ENCODE measurements around the gene ST6GALNAC3.
"Not testable (repeated sequence)": the region's sequence is repeated elsewhere in the genome, so short reads cannot be mapped to it uniquely, and the experiment has no call there.

Gene ST6GALNAC3

DNA sequence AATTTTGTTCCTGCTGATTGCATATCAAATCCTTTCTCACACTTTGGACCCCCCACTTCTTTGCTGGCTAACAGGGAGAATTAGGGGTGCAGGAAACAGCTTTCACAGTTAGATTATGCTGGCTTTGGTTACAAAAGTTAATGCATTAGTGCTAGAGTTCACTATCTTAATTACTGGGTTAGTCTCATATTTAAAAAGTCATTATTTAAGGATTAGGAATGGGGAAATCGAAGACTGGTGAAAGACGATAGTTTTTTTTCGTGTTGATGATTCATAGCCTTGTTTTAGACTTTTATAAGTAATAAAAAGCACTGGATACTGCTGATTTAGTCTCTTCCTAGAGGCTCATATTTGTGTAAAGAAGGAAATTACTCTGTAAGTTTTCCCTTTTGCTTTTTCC lies 11.6 kb downstream of the ST6GALNAC3 start:
- H3K4me1 ChIP-seq (ENCODE audit: control insufficient read depth in 1 of 2, insufficient read depth in 2 of 2, low read length in 2 of 2), result peaks cover 0 to 4% of the 10 kb centered on the region in 2 donors
- H3K4me3 ChIP-seq (ENCODE audit: low read depth in 1 of 2, low read length in 2 of 2), result no peak overlapping the region
- H3K36me3 ChIP-seq (ENCODE audit: control insufficient read depth in 1 of 2, insufficient read depth in 2 of 2, low read length in 2 of 2), result no peaks in the 10 kb centered on the region
- no peaks in the 10 kb centered on the region for H3K9me3 ChIP-seq (ENCODE audit: control insufficient read depth in 1 of 2, low read length in 2 of 2)
- no peaks in the 10 kb centered on the region for H3K27me3 ChIP-seq (ENCODE audit: control insufficient read depth in 1 of 2, insufficient read depth in 2 of 2, low read length in 2 of 2)
- H3K9ac ChIP-seq (ENCODE audit: low read depth in 1 of 2, low read length in 2 of 2), result no peak overlapping the region
- no peak overlapping the region for H3K27ac ChIP-seq (ENCODE audit: low read depth, low read length)

- H3K9ac ChIP-seq (ENCODE audit: low read depth in 1 of 2, low read length in 2 of 2), result no peak overlapping the region
- H3K27me3 ChIP-seq (ENCODE audit: control insufficient read depth in 1 of 2, insufficient read depth in 2 of 2, low read length in 2 of 2), result no peaks in the 10 kb centered on the region
- no peaks in the 10 kb centered on the region for H3K36me3 ChIP-seq (ENCODE audit: control insufficient read depth in 1 of 2, insufficient read depth in 2 of 2, low read length in 2 of 2)
- no peak overlapping the region for H3K4me3 ChIP-seq (ENCODE audit: low read depth in 1 of 2, low read length in 2 of 2)
- no peak overlapping the region for H3K27ac ChIP-seq (ENCODE audit: low read depth, low read length)
- H3K9me3 ChIP-seq (ENCODE audit: control insufficient read depth in 1 of 2, low read length in 2 of 2), result no peaks in the 10 kb centered on the region
- peaks cover 0 to 4% of the 10 kb centered on the region in 2 donors for H3K4me1 ChIP-seq (ENCODE audit: control insufficient read depth in 1 of 2, insufficient read depth in 2 of 2, low read length in 2 of 2)
Observed at GRCh38 chr1:76086597-76086996, 12.1 kb downstream of the ST6GALNAC3 start.

DNA sequence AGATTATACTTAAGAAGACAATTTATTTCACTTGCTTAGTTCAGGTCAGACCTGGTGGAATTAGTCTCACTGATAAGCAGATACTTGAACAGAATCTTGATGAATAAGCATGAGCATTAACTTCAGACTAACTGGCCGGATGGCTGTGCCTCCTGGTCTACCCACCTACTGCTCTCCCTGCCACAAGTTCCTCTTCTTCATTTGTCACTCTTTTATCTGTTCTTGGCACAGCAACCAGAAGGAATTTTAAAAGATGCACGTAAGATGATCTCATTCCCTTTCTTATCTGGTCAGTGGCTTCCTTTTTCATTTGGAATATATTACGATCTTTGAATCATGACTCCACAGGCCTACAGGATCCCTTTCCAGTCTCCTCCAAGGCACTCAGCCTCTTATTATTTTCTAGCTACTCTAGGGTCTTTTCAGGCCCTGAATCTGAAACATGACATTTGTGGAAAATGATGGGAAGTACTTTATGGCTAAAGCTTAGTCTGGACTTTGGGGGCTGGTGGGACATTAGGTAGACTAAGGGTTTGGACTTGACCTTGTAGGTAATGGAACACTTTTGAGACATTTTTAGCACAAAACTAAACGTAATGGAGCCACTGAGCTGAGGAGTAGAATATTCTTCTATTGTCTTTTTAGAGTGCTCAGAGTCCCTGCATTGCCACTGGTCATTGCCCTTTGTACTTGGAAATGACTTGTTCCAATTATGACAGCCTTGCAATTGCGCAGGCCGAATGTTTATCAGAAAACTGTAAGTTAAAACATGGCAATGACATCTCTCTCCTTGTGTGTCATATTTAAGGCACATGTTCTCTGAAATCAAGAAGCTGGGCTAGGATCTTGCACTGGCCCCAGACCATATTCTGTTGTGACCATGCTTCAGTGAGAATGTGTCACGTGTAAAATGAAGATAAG lies 16.0 kb downstream of the ST6GALNAC3 start:
- Histone ChIP-seq H3K4me1 (ENCODE audit: control insufficient read depth in 1 of 2, insufficient read depth in 2 of 2, low read length in 2 of 2) (peaks cover 0 to 4% of the 10 kb centered on the region in 2 donors), H3K4me3 (ENCODE audit: low read depth in 1 of 2, low read length in 2 of 2) (no peak overlapping the region), H3K27ac (ENCODE audit: low read depth, low read length) (no peak overlapping the region), H3K9me3 (ENCODE audit: control insufficient read depth in 1 of 2, low read length in 2 of 2) (no peaks in the 10 kb centered on the region), H3K9ac (ENCODE audit: low read depth in 1 of 2, low read length in 2 of 2) (no peak overlapping the region), H3K36me3 (ENCODE audit: control insufficient read depth in 1 of 2, insufficient read depth in 2 of 2, low read length in 2 of 2) (no peaks in the 10 kb centered on the region), H3K27me3 (ENCODE audit: control insufficient read depth in 1 of 2, insufficient read depth in 2 of 2, low read length in 2 of 2) (no peaks in the 10 kb centered on the region)

- Histone ChIP-seq H3K9ac (ENCODE audit: low read depth in 1 of 2, low read length in 2 of 2) (no peak overlapping the region), H3K36me3 (ENCODE audit: control insufficient read depth in 1 of 2, insufficient read depth in 2 of 2, low read length in 2 of 2) (no peaks in the 10 kb centered on the region), H3K4me3 (ENCODE audit: low read depth in 1 of 2, low read length in 2 of 2) (no peak overlapping the region), H3K9me3 (ENCODE audit: control insufficient read depth in 1 of 2, low read length in 2 of 2) (no peaks in the 10 kb centered on the region), H3K4me1 (ENCODE audit: control insufficient read depth in 1 of 2, insufficient read depth in 2 of 2, low read length in 2 of 2) (no peaks in the 10 kb centered on the region), H3K27me3 (ENCODE audit: control insufficient read depth in 1 of 2, insufficient read depth in 2 of 2, low read length in 2 of 2) (no peaks in the 10 kb centered on the region), H3K27ac (ENCODE audit: low read depth, low read length) (no peak overlapping the region)
Observed at GRCh38 chr1:76092812-76093211, 18.3 kb downstream of the ST6GALNAC3 start.

DNA sequence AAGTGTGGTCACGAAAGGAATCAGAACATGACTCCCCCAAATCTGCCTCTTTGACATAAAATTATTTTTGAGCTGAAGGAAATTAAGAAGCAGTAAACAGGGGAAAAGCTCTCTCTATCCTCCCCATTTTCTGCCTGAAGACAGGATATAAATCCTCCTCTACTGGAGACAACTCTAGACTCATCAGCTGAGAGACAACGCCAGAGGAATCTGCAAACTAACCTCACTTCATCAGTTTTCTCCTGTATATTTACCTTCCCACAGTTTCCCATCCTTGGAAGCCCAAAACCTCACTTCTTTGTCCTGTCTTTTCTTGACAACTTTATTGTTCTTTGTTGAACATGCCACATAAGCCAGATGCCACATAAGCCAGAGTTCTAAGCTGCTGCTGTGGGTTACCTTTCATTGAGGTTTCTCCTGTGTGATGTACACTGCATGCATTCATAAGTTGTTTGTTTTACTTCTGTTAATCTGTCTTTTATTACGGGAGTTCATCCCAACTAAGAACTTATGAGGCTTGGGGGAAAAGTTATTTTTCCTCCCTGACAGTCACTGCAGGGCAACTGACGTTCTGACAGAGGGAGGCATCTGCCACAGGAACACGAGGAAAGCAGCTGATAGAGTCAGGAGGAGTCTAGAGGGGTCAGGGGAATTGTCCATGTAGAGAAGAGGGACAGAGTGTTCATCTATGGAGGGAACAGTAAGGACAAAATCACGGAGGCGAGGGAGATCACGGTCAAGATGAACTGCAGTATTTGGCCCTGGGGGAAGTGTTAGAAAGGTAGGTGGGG lies 19.2 kb downstream of the ST6GALNAC3 start:
- H3K27ac ChIP-seq (ENCODE audit: low read depth, low read length), result no peak overlapping the region
- H3K9ac ChIP-seq (ENCODE audit: low read depth in 1 of 2, low read length in 2 of 2), result no peak overlapping the region
- no peak overlapping the region for H3K4me3 ChIP-seq (ENCODE audit: low read depth in 1 of 2, low read length in 2 of 2)
- no peaks in the 10 kb centered on the region for H3K36me3 ChIP-seq (ENCODE audit: control insufficient read depth in 1 of 2, insufficient read depth in 2 of 2, low read length in 2 of 2)
- no peaks in the 10 kb centered on the region for H3K4me1 ChIP-seq (ENCODE audit: control insufficient read depth in 1 of 2, insufficient read depth in 2 of 2, low read length in 2 of 2)
- H3K27me3 ChIP-seq (ENCODE audit: control insufficient read depth in 1 of 2, insufficient read depth in 2 of 2, low read length in 2 of 2), result no peaks in the 10 kb centered on the region
- no peaks in the 10 kb centered on the region for H3K9me3 ChIP-seq (ENCODE audit: control insufficient read depth in 1 of 2, low read length in 2 of 2)

DNA sequence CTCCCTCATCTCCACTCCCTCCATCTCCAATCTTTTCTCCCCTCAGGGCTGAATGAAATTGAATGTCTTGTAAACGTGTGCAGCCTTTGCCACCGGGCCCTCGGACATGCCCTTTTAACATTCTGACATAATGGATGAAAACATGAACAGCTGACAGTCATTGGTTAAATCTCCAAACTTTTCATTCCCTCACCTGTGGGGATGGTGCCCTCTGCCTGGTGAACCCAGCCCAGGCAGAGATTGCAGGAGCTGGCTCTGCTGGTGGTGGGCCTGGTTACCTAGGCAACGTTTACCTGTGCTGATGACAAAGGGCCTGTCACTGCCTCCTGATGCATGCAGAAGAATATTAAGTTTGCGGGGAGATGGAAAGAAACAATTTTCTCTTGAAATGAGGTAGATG lies 21.3 kb downstream of the ST6GALNAC3 start:
- H3K27ac ChIP-seq (ENCODE audit: low read depth, low read length), result no peak overlapping the region
- no peaks in the 10 kb centered on the region for H3K36me3 ChIP-seq (ENCODE audit: control insufficient read depth in 1 of 2, insufficient read depth in 2 of 2, low read length in 2 of 2)
- no peak overlapping the region for H3K4me3 ChIP-seq (ENCODE audit: low read depth in 1 of 2, low read length in 2 of 2)
- H3K4me1 ChIP-seq (ENCODE audit: control insufficient read depth in 1 of 2, insufficient read depth in 2 of 2, low read length in 2 of 2), result no peaks in the 10 kb centered on the region
- H3K9ac ChIP-seq (ENCODE audit: low read depth in 1 of 2, low read length in 2 of 2), result no peak overlapping the region
- H3K9me3 ChIP-seq (ENCODE audit: control insufficient read depth in 1 of 2, low read length in 2 of 2), result no peaks in the 10 kb centered on the region
- H3K27me3 ChIP-seq (ENCODE audit: control insufficient read depth in 1 of 2, insufficient read depth in 2 of 2, low read length in 2 of 2), result no peaks in the 10 kb centered on the region

DNA sequence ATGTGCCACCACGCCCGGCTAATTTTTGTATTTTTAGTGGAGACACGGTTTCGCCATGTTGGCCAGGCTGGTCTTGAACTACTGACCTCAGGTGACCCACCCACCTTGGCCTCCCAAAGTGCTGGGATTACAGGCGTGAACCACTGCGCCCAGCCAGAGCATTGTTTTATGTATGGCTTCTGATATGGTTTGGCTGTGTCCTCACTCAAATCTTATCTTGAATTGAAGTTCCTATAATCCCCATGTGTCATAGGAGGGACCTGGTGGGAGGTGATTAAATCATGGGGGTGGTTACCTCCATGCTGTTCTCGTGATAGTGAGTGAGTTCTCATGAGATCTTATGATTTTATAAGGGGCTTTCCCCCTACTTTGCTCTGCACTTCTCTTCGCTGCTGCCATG lies 22.5 kb downstream of the ST6GALNAC3 start:
- not testable (repeated sequence) for H3K27me3 ChIP-seq (ENCODE audit: control insufficient read depth in 1 of 2, insufficient read depth in 2 of 2, low read length in 2 of 2)

DNA sequence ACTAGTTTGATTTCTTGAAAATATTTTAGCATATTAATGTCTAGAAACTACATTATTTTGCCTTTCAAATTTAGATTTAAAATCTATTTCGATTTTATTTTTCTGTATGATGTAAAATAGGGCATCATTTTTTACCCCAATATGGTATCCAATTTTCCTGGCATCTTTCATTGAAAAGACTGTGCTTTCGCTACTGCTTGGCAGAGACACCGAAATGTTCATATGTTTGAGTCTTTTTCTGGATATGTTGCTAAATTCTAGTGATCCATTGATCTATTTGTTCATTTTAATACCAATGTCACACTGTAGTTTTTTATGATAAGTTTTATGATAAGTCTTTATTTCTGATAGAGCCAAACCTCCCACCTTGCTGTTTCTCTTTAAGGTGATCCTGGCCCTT lies 24.3 kb downstream of the ST6GALNAC3 start:
- Histone ChIP-seq H3K27ac (ENCODE audit: low read depth, low read length) (no peak overlapping the region), H3K9me3 (ENCODE audit: control insufficient read depth in 1 of 2, low read length in 2 of 2) (no peaks in the 10 kb centered on the region), H3K4me3 (ENCODE audit: low read depth in 1 of 2, low read length in 2 of 2) (no peak overlapping the region), H3K9ac (ENCODE audit: low read depth in 1 of 2, low read length in 2 of 2) (no peak overlapping the region), H3K27me3 (ENCODE audit: control insufficient read depth in 1 of 2, insufficient read depth in 2 of 2, low read length in 2 of 2) (no peaks in the 10 kb centered on the region), H3K36me3 (ENCODE audit: control insufficient read depth in 1 of 2, insufficient read depth in 2 of 2, low read length in 2 of 2) (no peaks in the 10 kb centered on the region), H3K4me1 (ENCODE audit: control insufficient read depth in 1 of 2, insufficient read depth in 2 of 2, low read length in 2 of 2) (no peaks in the 10 kb centered on the region)

More for the DNA sequence above, 22.5 kb downstream of the ST6GALNAC3 start:
- not testable (repeated sequence) for H3K4me3 ChIP-seq (ENCODE audit: low read depth in 1 of 2, low read length in 2 of 2); H3K9me3 ChIP-seq (ENCODE audit: control insufficient read depth in 1 of 2, low read length in 2 of 2); H3K9ac ChIP-seq (ENCODE audit: low read depth in 1 of 2, low read length in 2 of 2); H3K36me3 ChIP-seq (ENCODE audit: control insufficient read depth in 1 of 2, insufficient read depth in 2 of 2, low read length in 2 of 2); H3K4me1 ChIP-seq (ENCODE audit: control insufficient read depth in 1 of 2, insufficient read depth in 2 of 2, low read length in 2 of 2); H3K27ac ChIP-seq (ENCODE audit: low read depth, low read length)

- H3K36me3 ChIP-seq (ENCODE audit: control insufficient read depth in 1 of 2, insufficient read depth in 2 of 2, low read length in 2 of 2), result no peaks in the 10 kb centered on the region
- H3K27me3 ChIP-seq (ENCODE audit: control insufficient read depth in 1 of 2, insufficient read depth in 2 of 2, low read length in 2 of 2), result no peaks in the 10 kb centered on the region
- H3K4me1 ChIP-seq (ENCODE audit: control insufficient read depth in 1 of 2, insufficient read depth in 2 of 2, low read length in 2 of 2), result no peaks in the 10 kb centered on the region
- no peak overlapping the region for H3K27ac ChIP-seq (ENCODE audit: low read depth, low read length)
- H3K9me3 ChIP-seq (ENCODE audit: control insufficient read depth in 1 of 2, low read length in 2 of 2), result no peaks in the 10 kb centered on the region
- H3K4me3 ChIP-seq (ENCODE audit: low read depth in 1 of 2, low read length in 2 of 2), result no peak overlapping the region
- H3K9ac ChIP-seq (ENCODE audit: low read depth in 1 of 2, low read length in 2 of 2), result no peak overlapping the region
Observed at GRCh38 chr1:76101548-76101947, 27.0 kb downstream of the ST6GALNAC3 start.

GRCh38 chr1:76102046-76102445 lies 27.5 kb downstream of the ST6GALNAC3 start:
- Histone ChIP-seq H3K9me3 (ENCODE audit: control insufficient read depth in 1 of 2, low read length in 2 of 2) (no peaks in the 10 kb centered on the region), H3K9ac (ENCODE audit: low read depth in 1 of 2, low read length in 2 of 2) (no peak overlapping the region), H3K4me1 (ENCODE audit: control insufficient read depth in 1 of 2, insufficient read depth in 2 of 2, low read length in 2 of 2) (no peaks in the 10 kb centered on the region), H3K27me3 (ENCODE audit: control insufficient read depth in 1 of 2, insufficient read depth in 2 of 2, low read length in 2 of 2) (no peaks in the 10 kb centered on the region), H3K36me3 (ENCODE audit: control insufficient read depth in 1 of 2, insufficient read depth in 2 of 2, low read length in 2 of 2) (no peaks in the 10 kb centered on the region), H3K27ac (ENCODE audit: low read depth, low read length) (no peak overlapping the region), H3K4me3 (ENCODE audit: low read depth in 1 of 2, low read length in 2 of 2) (no peak overlapping the region)

Measured in duodenal mucosa (tissue), 2 donors.